Tibial nerve (tissue), 4 donors: ENCODE results near the gene AKAP9.

Source experiments
- CTCF ChIP-seq, 5 experiments: fragments of 200-600 bp in 3 of 5; fragments of 450-650 bp in 2 of 5; sonication (generic) in 3 of 5; IDR thresholded peaks; one replicate each; pipeline ENCODE4 v1.5.1; 2016 to 2019; ENCODE audit warnings: antibody characterized with exemption in 5 of 5, mild to moderate bottlenecking in 3 of 5, moderate library complexity in 2 of 5
- EP300 ChIP-seq, 2 donors: sonication (generic); formaldehyde crosslinking; IDR thresholded peaks; one replicate each; pipeline ENCODE4 v1.6.1; 2017; ENCODE audit warnings: antibody characterized with exemption in 2 of 2, mild to moderate bottlenecking in 1 of 2
- POLR2A ChIP-seq, 2 donors: fragments of 450-650 bp; IDR thresholded peaks; one replicate each; pipeline ENCODE4 v1.6.1; 2017; ENCODE audit warnings: antibody characterized with exemption in 2 of 2, mild to moderate bottlenecking in 2 of 2, moderate library complexity in 2 of 2

- TF ChIP-seq CTCF (IDR thresholded peaks at IDR 0.05) (no peak), POLR2A (IDR thresholded peaks at IDR 0.05) (no peak), EP300 (IDR thresholded peaks at IDR 0.05) (no peak)
These were observed 154.7 kb downstream of the AKAP9 start for GRCh38 chr7:92095380-92095779.
